HepG2 (cell line): Measurements from ENCODE around the gene CFAP99. TPM values are rescaled to one million over a fixed set of nuclear protein-coding genes. Genes with fewer than 3 reads are reported as not detected.
A peak's percentile ranks its signal among the peaks of the same experiment; 100 is the strongest.

Experiments used
- ARHGAP35 ChIP-seq: sonication (generic); formaldehyde crosslinking; IDR thresholded peaks from 2 replicates; pipeline ENCODE4 v1.9.0; 2022; ENCODE audit warnings: mild to moderate bottlenecking, inconsistent platforms, moderate library complexity, missing genetic modification reagents, borderline replicate concordance
- CC2D1A ChIP-seq: sonication (generic); formaldehyde crosslinking; IDR thresholded peaks from 2 replicates; pipeline ENCODE4 v1.8.1; 2023; ENCODE audit warnings: mild to moderate bottlenecking, missing genetic modification reagents
- ETV5 ChIP-seq: IDR thresholded peaks from 2 replicates; pipeline ENCODE4 v1.6.1; 2018; ENCODE audit warnings: missing biosample characterization, missing genetic modification reagents, inconsistent platforms, borderline replicate concordance
- GATAD2A ChIP-seq: IDR thresholded peaks from 2 replicates; pipeline ENCODE4 v1.6.1; 2016
- NCOA2 ChIP-seq: sonication (generic); formaldehyde crosslinking; IDR thresholded peaks from 2 replicates; pipeline ENCODE4 v1.8.0; 2022; ENCODE audit warnings: inconsistent platforms
- RARA ChIP-seq: IDR thresholded peaks from 2 replicates; pipeline ENCODE4 v1.6.1; 2016; ENCODE audit warnings: missing genetic modification reagents, missing compliant biosample characterization
- ZNF232 ChIP-seq: sonication (generic); formaldehyde crosslinking; IDR thresholded peaks from 2 replicates; pipeline ENCODE4 v1.4.0; 2020; ENCODE audit warnings: missing genetic modification reagents, borderline replicate concordance
- ZNF274 ChIP-seq: sonication (generic); formaldehyde crosslinking; IDR thresholded peaks from 2 replicates; pipeline ENCODE4 v1.5.1; 2020; ENCODE audit warnings: mild to moderate bottlenecking, missing genetic modification reagents
- ZNF460 ChIP-seq: sonication (generic); formaldehyde crosslinking; IDR thresholded peaks from 2 replicates; pipeline ENCODE4 v1.5.1; 2020; ENCODE audit warnings: missing genetic modification reagents, mild to moderate bottlenecking, borderline replicate concordance
- ZNF563 ChIP-seq: sonication (generic); formaldehyde crosslinking; IDR thresholded peaks from 2 replicates; pipeline ENCODE4 v1.8.0; 2022; ENCODE audit warnings: mild to moderate bottlenecking, moderate library complexity, missing genetic modification reagents
- ZNF660 ChIP-seq: sonication (generic); formaldehyde crosslinking; IDR thresholded peaks from 2 replicates; pipeline ENCODE4 v1.5.1; 2020; ENCODE audit warnings: mild to moderate bottlenecking, low read depth, missing genetic modification reagents, borderline replicate concordance
- polyA plus RNA-seq, 8 experiments: library from polyadenylated mRNA; depleted of rRNA in 3 of 8; stranded (reverse) in 7 of 8; unstranded in 1 of 8; fragments of >200 nt; fragmentation: Illumina TruSeq in 4 of 8; extraction: Trizol in 4 of 8; gene quantifications; 2 replicates each; pipeline versions ENCODE4 v1.2.1 to v1.2.3, GENCODE V29; 2011 to 2016; ENCODE audit warnings: low read depth in 4 of 8, missing spikeins in 1 of 8, mixed read lengths in 1 of 8; ENCODE audit not compliant: insufficient read depth in 1 of 8
- total RNA-seq, 5 experiments: library from RNA; depleted of rRNA; stranded (reverse); fragments of >200 nt; fragmentation: Illumina TruSeq; extraction: Trizol; gene quantifications; 2 replicates each; pipeline ENCODE4 v1.2.3, GENCODE V29; 2016; ENCODE audit warnings: low read depth in 1 of 5
- TF ChIP-seq, protein P1 (sequence below): sonication (generic); formaldehyde crosslinking; IDR thresholded peaks from 2 replicates; pipeline ENCODE4 v1.5.1; 2020; ENCODE audit warnings: mild to moderate bottlenecking, missing genetic modification reagents, borderline replicate concordance
- TF ChIP-seq, protein P2 (sequence below): IDR thresholded peaks from 2 replicates; pipeline ENCODE4 v1.6.1; 2016; ENCODE audit warnings: control low read depth
- TF ChIP-seq, protein P3 (sequence below): sonication (generic); formaldehyde crosslinking; IDR thresholded peaks from 2 replicates; pipeline ENCODE4 v1.4.0; 2020; ENCODE audit warnings: missing genetic modification reagents
- TF ChIP-seq, protein P4 (sequence below): IDR thresholded peaks from 2 replicates; pipeline ENCODE4 v1.6.1; 2018; ENCODE audit warnings: missing genetic modification reagents, mild to moderate bottlenecking, missing compliant biosample characterization

CFAP99 gene
- total and polyA plus RNA-seq, 2 of the 13 experiments (the other 11 are each of a cell fraction or from before 2014, with no cell fraction given), result not detected

DNA sequence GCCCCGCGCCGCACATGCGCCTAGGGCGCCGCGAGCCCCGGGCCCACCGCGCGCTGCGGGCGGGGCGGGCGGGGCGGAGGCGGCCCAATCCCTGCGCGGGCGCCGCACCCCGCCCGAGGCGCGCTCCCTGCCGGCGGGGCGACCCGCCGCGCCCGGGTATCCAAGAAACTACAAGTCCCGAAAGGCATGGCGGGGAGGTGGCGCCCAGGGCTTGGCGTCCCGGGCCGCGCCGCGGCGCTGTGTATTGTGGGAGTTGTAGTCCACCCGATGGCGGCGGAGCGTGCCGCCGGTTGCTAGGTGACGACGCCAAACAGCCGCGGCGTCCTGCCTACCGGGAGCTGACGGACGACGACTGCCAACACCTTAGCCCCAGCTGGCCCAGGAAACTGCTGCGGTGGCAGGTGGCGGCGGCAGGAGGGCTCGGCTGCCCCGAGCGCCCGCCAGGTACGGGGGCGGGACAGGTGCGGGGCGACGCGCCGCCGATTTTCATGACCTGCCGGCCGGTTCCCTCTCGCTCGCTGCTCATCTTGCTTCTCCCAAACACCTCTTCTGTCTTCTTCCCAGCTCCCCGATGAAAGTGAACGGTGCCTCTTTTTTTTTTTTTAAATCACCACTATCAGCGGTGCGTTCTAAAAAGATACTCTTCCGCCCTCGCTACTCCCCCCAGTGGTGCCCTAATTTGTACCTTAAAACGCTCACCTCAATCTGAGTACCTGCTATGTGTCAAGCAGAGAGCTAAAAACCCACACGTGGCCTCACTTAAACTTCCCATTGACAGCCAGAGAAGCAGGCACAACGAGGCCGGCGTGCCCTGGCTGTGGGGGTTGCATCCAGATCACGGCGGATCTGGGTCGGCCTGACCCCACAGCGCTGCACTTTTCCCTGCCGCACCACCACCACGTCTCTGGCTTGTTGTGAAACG lies at the start of gene CFAP99 (continued):
- TF ChIP-seq, protein P1, sequence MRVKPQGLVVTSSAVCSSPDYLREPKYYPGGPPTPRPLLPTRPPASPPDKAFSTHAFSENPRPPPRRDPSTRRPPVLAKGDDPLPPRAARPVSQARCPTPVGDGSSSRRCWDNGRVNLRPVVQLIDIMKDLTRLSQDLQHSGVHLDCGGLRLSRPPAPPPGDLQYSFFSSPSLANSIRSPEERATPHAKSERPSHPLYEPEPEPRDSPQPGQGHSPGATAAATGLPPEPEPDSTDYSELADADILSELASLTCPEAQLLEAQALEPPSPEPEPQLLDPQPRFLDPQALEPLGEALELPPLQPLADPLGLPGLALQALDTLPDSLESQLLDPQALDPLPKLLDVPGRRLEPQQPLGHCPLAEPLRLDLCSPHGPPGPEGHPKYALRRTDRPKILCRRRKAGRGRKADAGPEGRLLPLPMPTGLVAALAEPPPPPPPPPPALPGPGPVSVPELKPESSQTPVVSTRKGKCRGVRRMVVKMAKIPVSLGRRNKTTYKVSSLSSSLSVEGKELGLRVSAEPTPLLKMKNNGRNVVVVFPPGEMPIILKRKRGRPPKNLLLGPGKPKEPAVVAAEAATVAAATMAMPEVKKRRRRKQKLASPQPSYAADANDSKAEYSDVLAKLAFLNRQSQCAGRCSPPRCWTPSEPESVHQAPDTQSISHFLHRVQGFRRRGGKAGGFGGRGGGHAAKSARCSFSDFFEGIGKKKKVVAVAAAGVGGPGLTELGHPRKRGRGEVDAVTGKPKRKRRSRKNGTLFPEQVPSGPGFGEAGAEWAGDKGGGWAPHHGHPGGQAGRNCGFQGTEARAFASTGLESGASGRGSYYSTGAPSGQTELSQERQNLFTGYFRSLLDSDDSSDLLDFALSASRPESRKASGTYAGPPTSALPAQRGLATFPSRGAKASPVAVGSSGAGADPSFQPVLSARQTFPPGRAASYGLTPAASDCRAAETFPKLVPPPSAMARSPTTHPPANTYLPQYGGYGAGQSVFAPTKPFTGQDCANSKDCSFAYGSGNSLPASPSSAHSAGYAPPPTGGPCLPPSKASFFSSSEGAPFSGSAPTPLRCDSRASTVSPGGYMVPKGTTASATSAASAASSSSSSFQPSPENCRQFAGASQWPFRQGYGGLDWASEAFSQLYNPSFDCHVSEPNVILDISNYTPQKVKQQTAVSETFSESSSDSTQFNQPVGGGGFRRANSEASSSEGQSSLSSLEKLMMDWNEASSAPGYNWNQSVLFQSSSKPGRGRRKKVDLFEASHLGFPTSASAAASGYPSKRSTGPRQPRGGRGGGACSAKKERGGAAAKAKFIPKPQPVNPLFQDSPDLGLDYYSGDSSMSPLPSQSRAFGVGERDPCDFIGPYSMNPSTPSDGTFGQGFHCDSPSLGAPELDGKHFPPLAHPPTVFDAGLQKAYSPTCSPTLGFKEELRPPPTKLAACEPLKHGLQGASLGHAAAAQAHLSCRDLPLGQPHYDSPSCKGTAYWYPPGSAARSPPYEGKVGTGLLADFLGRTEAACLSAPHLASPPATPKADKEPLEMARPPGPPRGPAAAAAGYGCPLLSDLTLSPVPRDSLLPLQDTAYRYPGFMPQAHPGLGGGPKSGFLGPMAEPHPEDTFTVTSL (CRISPR knock-in tag), result no peak
- TF ChIP-seq ZNF460 (CRISPR knock-in tag), result no peak
- TF ChIP-seq RARA, result no peak
- no peak for TF ChIP-seq ZNF232 (CRISPR knock-in tag)
- no peak for TF ChIP-seq ETV5 (CRISPR knock-in tag)
- TF ChIP-seq CC2D1A (CRISPR knock-in tag), result no peak
- TF ChIP-seq NCOA2 (CRISPR knock-in tag), result no peak
- TF ChIP-seq, protein P2, sequence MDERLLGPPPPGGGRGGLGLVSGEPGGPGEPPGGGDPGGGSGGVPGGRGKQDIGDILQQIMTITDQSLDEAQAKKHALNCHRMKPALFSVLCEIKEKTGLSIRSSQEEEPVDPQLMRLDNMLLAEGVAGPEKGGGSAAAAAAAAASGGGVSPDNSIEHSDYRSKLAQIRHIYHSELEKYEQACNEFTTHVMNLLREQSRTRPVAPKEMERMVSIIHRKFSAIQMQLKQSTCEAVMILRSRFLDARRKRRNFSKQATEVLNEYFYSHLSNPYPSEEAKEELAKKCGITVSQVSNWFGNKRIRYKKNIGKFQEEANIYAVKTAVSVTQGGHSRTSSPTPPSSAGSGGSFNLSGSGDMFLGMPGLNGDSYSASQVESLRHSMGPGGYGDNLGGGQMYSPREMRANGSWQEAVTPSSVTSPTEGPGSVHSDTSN, result no peak
- TF ChIP-seq, protein P3, sequence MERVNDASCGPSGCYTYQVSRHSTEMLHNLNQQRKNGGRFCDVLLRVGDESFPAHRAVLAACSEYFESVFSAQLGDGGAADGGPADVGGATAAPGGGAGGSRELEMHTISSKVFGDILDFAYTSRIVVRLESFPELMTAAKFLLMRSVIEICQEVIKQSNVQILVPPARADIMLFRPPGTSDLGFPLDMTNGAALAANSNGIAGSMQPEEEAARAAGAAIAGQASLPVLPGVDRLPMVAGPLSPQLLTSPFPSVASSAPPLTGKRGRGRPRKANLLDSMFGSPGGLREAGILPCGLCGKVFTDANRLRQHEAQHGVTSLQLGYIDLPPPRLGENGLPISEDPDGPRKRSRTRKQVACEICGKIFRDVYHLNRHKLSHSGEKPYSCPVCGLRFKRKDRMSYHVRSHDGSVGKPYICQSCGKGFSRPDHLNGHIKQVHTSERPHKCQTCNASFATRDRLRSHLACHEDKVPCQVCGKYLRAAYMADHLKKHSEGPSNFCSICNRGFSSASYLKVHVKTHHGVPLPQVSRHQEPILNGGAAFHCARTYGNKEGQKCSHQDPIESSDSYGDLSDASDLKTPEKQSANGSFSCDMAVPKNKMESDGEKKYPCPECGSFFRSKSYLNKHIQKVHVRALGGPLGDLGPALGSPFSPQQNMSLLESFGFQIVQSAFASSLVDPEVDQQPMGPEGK (CRISPR knock-in tag), result no peak
- TF ChIP-seq GATAD2A, result no peak
- no peak for TF ChIP-seq ZNF563
- TF ChIP-seq ZNF274 (CRISPR knock-in tag), result no peak
- TF ChIP-seq ARHGAP35, result no peak
- TF ChIP-seq, protein P4, sequence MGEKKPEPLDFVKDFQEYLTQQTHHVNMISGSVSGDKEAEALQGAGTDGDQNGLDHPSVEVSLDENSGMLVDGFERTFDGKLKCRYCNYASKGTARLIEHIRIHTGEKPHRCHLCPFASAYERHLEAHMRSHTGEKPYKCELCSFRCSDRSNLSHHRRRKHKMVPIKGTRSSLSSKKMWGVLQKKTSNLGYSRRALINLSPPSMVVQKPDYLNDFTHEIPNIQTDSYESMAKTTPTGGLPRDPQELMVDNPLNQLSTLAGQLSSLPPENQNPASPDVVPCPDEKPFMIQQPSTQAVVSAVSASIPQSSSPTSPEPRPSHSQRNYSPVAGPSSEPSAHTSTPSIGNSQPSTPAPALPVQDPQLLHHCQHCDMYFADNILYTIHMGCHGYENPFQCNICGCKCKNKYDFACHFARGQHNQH (CRISPR knock-in tag), result peak; percentile 30; the same call in 1 of the 2 replicates
- TF ChIP-seq ZNF660 (CRISPR knock-in tag), result no peak
